ENCODE data around the gene ARHGAP5. TPM values are rescaled to one million over a fixed set of nuclear protein-coding genes. Genes with fewer than 3 reads are reported as not detected.

The ARHGAP5 gene
- total RNA-seq, 6 experiments from 2014 or later = 75.4 to 101 (median 82.2) TPM

DNA sequence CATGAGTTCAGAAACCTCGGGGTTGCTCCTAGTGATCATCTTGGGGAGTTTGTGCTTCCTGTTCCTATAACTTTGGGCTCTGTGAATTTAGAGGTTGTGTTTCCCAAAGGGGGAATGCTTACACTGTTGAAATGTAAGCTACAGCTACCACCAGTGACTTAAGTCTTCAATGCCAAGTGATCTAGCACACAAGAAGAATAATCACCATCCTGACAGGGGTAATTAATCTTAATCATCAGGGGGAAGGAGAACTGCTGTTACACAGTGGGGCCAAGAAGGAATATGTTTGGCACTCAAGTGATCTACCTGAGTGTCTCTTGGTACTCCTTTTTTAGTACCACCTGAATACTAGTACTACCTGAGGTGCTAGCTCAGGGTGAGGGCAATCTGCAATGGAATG lies 89.8 kb downstream of the ARHGAP5 start:
- no peaks in the 10 kb centered on the region for H3K36me3 Mint-ChIP-seq (ENCODE audit: low read depth)
- H3K4me1 Mint-ChIP-seq (ENCODE audit: low read depth) = 0 out of 2 replicates have a peak, but pooled peaks cover 6% of the 10 kb centered on the region
- H3K27ac Mint-ChIP-seq = no peak overlapping the region
- no peak overlapping the region for H3K4me3 Mint-ChIP-seq
- no peak for TF ChIP-seq CTCF (IDR thresholded peaks at IDR 0.05)
- peaks cover 3% of the 10 kb centered on the region for H3K27me3 Mint-ChIP-seq (ENCODE audit: insufficient read depth)
- DNase-seq = no peak
- no peaks in the 10 kb centered on the region for H3K9me3 Mint-ChIP-seq

GRCh38 chr14:32167907-32168306 lies 90.8 kb downstream of the ARHGAP5 start:
- no peak for TF ChIP-seq CTCF (IDR thresholded peaks at IDR 0.05)
- Mint-ChIP-seq H3K27ac (no peak overlapping the region), H3K4me1 (ENCODE audit: low read depth) (0 out of 2 replicates have a peak, but pooled peaks cover 6% of the 10 kb centered on the region), H3K36me3 (ENCODE audit: low read depth) (no peaks in the 10 kb centered on the region), H3K4me3 (no peak overlapping the region), H3K9me3 (no peaks in the 10 kb centered on the region), H3K27me3 (ENCODE audit: insufficient read depth) (peaks cover 3% of the 10 kb centered on the region)
- no peak for DNase-seq

GRCh38 chr14:32169191-32169590 lies 92.1 kb downstream of the ARHGAP5 start:
- Mint-ChIP-seq H3K27me3 (ENCODE audit: insufficient read depth) (peaks cover 9% of the 10 kb centered on the region), H3K36me3 (ENCODE audit: low read depth) (no peaks in the 10 kb centered on the region), H3K9me3 (no peaks in the 10 kb centered on the region), H3K4me1 (ENCODE audit: low read depth) (0 out of 2 replicates have a peak, but pooled peaks cover 6% of the 10 kb centered on the region), H3K4me3 (no peak overlapping the region), H3K27ac (no peak overlapping the region)
- DNase-seq = no peak
- TF ChIP-seq CTCF (IDR thresholded peaks at IDR 0.05) = no peak

- no peak overlapping the region for H3K4me3 Mint-ChIP-seq
Observed at GRCh38 chr14:32171469-32171868, 94.4 kb downstream of the ARHGAP5 start.

GRCh38 chr14:32183151-32184058 lies 106.3 kb downstream of the ARHGAP5 start:
- no peak for TF ChIP-seq CTCF (IDR thresholded peaks at IDR 0.05)
- peaks cover 6% of the 10 kb centered on the region; the same call in 1 of the 2 replicates for H3K36me3 Mint-ChIP-seq (ENCODE audit: low read depth)
- no peak for DNase-seq
- H3K27ac Mint-ChIP-seq = no peak overlapping the region
- no peak overlapping the region for H3K4me3 Mint-ChIP-seq
- no peaks in the 10 kb centered on the region for H3K4me1 Mint-ChIP-seq (ENCODE audit: low read depth)
- H3K27me3 Mint-ChIP-seq (ENCODE audit: insufficient read depth) = peaks cover 8% of the 10 kb centered on the region
- H3K9me3 Mint-ChIP-seq = peaks cover 22% of the 10 kb centered on the region

More at GRCh38 chr14:32171469-32171868, 94.4 kb downstream of the ARHGAP5 start:
- 0 out of 2 replicates have a peak, but pooled peaks cover 6% of the 10 kb centered on the region for H3K4me1 Mint-ChIP-seq (ENCODE audit: low read depth)
- no peak for DNase-seq
- H3K9me3 Mint-ChIP-seq = no peaks in the 10 kb centered on the region
- peaks cover 9% of the 10 kb centered on the region for H3K27me3 Mint-ChIP-seq (ENCODE audit: insufficient read depth)
- no peak overlapping the region for H3K27ac Mint-ChIP-seq
- no peaks in the 10 kb centered on the region for H3K36me3 Mint-ChIP-seq (ENCODE audit: low read depth)
- TF ChIP-seq CTCF (IDR thresholded peaks at IDR 0.05) = no peak

Data from HFFc6 (cell line).